ENCODE results near the gene GMPR.
"Not testable (repeated sequence)": the region's sequence is repeated elsewhere in the genome, so short reads cannot be mapped to it uniquely, and the experiment has no call there.

The GMPR gene

DNA sequence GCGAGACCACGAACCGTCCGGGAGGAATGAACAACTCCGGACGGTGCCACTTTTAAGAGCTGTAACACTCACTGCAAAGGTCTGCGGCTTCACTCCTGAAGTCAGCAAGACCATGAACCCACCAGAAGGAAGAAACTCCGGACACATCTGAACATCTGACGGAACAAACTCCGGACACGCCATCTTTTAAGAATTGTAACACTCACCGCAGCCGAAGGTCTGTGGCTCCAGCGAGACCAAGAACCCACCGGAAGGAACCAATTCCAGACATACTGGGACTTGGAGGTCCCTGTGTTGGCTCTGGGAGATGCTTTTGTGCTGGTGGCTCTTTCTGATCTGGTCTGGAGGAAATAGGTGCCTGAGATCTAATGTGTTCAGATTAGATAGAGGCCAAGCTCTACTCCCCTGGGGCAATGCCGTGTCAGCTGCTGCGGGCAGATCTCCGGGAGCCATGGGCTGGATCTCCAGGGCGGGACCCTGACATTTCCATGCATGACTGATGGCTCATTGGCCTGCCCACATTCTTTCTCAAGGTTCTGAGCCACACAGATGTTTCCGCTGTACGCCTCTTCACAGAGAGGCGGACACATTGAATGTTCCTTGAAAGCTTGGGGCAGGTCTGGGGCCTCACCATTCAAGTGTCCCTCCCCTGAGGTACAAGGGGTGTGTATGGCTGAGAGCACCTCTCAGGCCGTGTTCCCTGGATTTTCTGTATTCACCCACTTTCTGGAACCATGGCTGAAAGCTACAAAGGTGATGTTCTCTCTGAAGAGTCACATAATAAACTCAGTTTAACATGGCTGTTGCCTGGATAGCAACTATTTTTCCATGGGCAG is 29.3 kb downstream of the GMPR start:
- DNase-seq (ENCODE audit: insufficient read length), result no peak
- no peak for FAIRE-seq

DNA sequence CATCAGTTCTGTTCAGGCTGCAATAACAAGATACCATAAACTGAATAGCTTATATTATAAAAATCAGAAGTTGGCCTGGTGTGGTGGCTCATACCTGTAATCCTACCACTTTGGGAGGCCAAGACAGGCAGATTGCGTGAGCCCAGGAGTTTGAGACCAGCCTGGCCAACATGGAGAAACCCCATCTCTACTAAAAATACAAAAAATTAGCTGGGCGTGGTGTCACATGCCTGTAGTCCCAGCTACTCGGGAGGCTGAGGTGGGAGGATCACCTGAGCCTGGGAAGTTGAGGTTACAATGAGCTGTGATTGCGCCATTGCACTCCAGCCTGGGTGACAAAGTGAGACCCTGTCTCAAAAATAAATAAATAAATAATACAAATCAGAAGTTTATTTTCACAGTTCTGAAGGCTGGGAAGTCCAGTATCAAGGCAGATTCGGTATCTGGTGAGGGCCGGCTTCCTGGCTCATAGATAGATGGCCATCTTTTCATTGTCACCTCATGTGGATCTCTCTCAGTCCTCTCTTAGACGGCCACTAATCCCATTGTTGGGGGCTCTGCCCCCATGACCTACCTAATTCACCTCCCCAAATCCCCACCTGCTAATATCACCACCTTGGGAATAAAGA is 31.2 kb downstream of the GMPR start:
- not testable (repeated sequence) for DNase-seq (ENCODE audit: insufficient read length)

More for the DNA sequence above, 29.3 kb downstream of the GMPR start:
- TF ChIP-seq POLR2A (IDR thresholded peaks at IDR 0.05; ENCODE audit: low read depth, low read length), result no peak
- TF ChIP-seq POLR2AphosphoS5 (IDR thresholded peaks at IDR 0.05; ENCODE audit: low read depth, low read length), result no peak
- no peak for TF ChIP-seq TAF1 (IDR thresholded peaks at IDR 0.05; ENCODE audit: borderline replicate concordance, low read depth, low read length)

GRCh38 chr6:16270178-16270794 is 31.9 kb downstream of the GMPR start:
- no peak for TF ChIP-seq TAF1 (IDR thresholded peaks at IDR 0.05; ENCODE audit: borderline replicate concordance, low read depth, low read length)
- no peak for TF ChIP-seq POLR2A (IDR thresholded peaks at IDR 0.05; ENCODE audit: low read depth, low read length)
- TF ChIP-seq POLR2AphosphoS5 (IDR thresholded peaks at IDR 0.05; ENCODE audit: low read depth, low read length), result no peak
- DNase-seq (ENCODE audit: insufficient read length), result no peak
- no peak for FAIRE-seq

More for the DNA sequence above, 31.2 kb downstream of the GMPR start:
- not testable (repeated sequence) for FAIRE-seq

GRCh38 chr6:16271428-16271827 is 33.0 kb downstream of the GMPR start:
- no peak for TF ChIP-seq POLR2AphosphoS5 (IDR thresholded peaks at IDR 0.05; ENCODE audit: low read depth, low read length)
- TF ChIP-seq TAF1 (IDR thresholded peaks at IDR 0.05; ENCODE audit: borderline replicate concordance, low read depth, low read length), result no peak
- TF ChIP-seq POLR2A (IDR thresholded peaks at IDR 0.05; ENCODE audit: low read depth, low read length), result no peak
- FAIRE-seq (no peak), DNase-seq (ENCODE audit: insufficient read length) (no peak)

DNA sequence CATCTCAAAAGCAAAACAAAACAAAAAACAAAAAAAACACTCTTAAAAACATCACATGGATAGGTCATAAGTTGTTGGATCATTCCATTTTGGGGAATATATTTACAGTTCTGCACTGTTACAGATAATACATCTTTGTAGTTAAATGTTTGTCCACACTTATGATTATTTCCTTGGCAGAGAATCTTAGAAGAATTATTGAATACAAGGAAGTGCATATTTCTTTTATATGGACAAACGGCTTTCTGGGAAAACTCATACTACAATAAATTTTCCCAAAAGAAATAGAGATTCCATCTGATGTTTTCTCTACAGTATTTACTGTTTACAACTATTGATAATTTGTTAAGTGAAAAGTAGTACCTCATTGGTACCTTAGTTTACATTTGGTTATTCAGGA is 33.8 kb downstream of the GMPR start:
- DNase-seq (ENCODE audit: insufficient read length) (no peak), FAIRE-seq (no peak)
- TF ChIP-seq TAF1 (IDR thresholded peaks at IDR 0.05; ENCODE audit: borderline replicate concordance, low read depth, low read length), result no peak
- no peak for TF ChIP-seq POLR2AphosphoS5 (IDR thresholded peaks at IDR 0.05; ENCODE audit: low read depth, low read length)
- no peak for TF ChIP-seq POLR2A (IDR thresholded peaks at IDR 0.05; ENCODE audit: low read depth, low read length)

DNA sequence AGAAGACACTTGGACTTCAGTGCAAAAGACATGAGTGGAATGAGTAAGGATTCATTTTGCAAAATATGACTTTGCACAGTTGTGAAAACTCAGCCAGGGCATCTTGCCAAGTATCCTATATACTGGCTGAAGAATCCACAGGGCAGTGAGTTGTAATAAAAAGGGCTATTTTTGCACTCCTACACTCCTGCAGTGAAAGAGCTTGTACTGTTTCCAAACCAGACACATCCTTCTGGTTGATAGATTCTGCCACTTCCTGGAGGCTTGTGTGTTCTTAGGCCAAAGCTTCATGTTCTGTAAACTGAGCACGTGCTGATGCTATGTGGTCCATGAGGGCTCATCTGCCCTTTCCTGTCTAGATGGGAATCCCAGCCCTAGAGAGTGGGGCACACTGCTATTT is 34.9 kb downstream of the GMPR start:
- TF ChIP-seq POLR2AphosphoS5 (IDR thresholded peaks at IDR 0.05; ENCODE audit: low read depth, low read length) (no peak), TAF1 (IDR thresholded peaks at IDR 0.05; ENCODE audit: borderline replicate concordance, low read depth, low read length) (no peak), POLR2A (IDR thresholded peaks at IDR 0.05; ENCODE audit: low read depth, low read length) (no peak)
- DNase-seq (ENCODE audit: insufficient read length) (no peak), FAIRE-seq (no peak)

DNA sequence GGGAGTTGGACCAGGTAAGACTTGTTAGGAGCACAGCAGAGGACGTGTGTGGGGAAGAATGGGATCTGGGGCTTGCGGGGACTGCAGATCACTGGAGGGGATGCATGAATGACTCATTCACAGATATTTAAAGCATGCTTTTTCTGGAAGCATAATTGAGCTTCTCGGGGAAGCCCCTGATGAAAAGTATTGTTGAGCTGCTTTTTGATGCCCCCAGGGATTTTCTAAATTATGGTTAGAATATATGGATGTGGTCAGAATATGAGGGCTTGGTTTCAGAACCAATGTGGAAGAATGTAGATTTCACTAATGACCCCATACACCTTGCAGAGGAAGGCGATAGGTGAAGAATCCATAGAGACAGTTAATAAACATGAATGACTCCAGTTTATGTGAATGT is 36.1 kb downstream of the GMPR start:
- no peak for FAIRE-seq
- TF ChIP-seq POLR2A (IDR thresholded peaks at IDR 0.05; ENCODE audit: low read depth, low read length), result no peak
- TF ChIP-seq POLR2AphosphoS5 (IDR thresholded peaks at IDR 0.05; ENCODE audit: low read depth, low read length), result no peak
- no peak for TF ChIP-seq TAF1 (IDR thresholded peaks at IDR 0.05; ENCODE audit: borderline replicate concordance, low read depth, low read length)
- no peak for DNase-seq (ENCODE audit: insufficient read length)

- no peak for TF ChIP-seq TAF1 (IDR thresholded peaks at IDR 0.05; ENCODE audit: borderline replicate concordance, low read depth, low read length)
- TF ChIP-seq POLR2A (IDR thresholded peaks at IDR 0.05; ENCODE audit: low read depth, low read length), result no peak
- TF ChIP-seq POLR2AphosphoS5 (IDR thresholded peaks at IDR 0.05; ENCODE audit: low read depth, low read length), result no peak
- DNase-seq (ENCODE audit: insufficient read length) (no peak), FAIRE-seq (no peak)
Measured at GRCh38 chr6:16274885-16275589, 36.6 kb downstream of the GMPR start.

DNA sequence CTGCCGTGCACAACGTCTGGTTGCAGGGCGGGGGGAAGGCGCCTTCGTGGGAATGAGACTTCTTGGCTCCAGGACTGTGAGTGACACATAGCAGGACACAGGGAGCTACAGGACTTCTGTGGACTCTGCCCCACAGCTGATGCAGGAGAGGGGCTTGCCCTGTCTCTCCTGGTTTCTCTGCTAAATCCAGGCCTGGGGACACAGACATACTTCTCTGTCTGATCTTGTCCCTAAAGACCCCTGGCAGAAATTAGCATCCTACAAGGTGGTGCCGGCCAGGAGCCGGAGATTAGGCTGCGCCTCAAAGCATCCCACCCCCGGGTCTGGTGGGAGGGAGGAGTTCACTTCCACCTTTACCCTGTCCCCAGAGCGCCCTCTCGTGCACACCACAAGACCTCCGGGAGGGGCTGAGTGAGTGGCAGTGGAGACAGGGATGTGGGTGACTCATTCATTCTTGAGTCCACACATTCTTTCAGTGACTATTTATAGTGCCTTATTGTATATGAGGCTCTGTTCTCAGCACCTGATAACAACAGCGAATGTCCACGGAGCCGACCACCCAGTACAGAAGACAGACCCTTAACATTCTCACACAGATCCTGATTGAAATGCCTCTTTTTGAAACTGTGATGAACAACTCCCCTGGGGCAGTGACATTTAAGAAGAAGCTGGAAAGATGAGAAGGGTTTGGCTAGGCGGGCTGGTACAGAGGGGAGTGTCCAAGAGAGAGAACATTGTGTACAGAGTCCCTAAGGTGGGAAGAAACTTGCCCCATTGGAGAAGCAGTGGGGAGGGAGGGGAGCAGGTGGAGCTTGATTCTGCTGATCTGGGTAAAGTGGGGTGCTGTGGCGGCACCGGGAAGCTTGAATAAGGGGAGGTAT is 39.0 kb downstream of the GMPR start:
- DNase-seq (ENCODE audit: insufficient read length), result no peak
- no peak for TF ChIP-seq TAF1 (IDR thresholded peaks at IDR 0.05; ENCODE audit: borderline replicate concordance, low read depth, low read length)
- no peak for TF ChIP-seq POLR2AphosphoS5 (IDR thresholded peaks at IDR 0.05; ENCODE audit: low read depth, low read length)
- TF ChIP-seq POLR2A (IDR thresholded peaks at IDR 0.05; ENCODE audit: low read depth, low read length), result no peak
- FAIRE-seq, result no peak

GRCh38 chr6:16278048-16278724 is 39.8 kb downstream of the GMPR start:
- TF ChIP-seq TAF1 (IDR thresholded peaks at IDR 0.05; ENCODE audit: borderline replicate concordance, low read depth, low read length) (no peak), POLR2A (IDR thresholded peaks at IDR 0.05; ENCODE audit: low read depth, low read length) (no peak), POLR2AphosphoS5 (IDR thresholded peaks at IDR 0.05; ENCODE audit: low read depth, low read length) (no peak)
- no peak for FAIRE-seq
- no peak for DNase-seq (ENCODE audit: insufficient read length)

All from GM12892 (cell line).